Fibroblast of peridontal ligament (primary cell): ENCODE data around the gene PNPLA3.

Source experiments
- DNase-seq: peaks from one replicate; pipeline ENCODE4 v3.0.0-alpha.2; 2010; ENCODE audit errors: extremely low read depth

Gene PNPLA3

GRCh38 chr22:43923631-43924464 is at the start of gene PNPLA3:
PNPLA3 (plus strand) TSS chr22:43923805; CDS start chr22:43923912, 107 bp downstream.
- DNase-seq, result peak; percentile 77

GRCh38 chr22:43876866-43877509 is 46.6 kb upstream of the PNPLA3 start:
- DNase-seq, result no peak

- DNase-seq, result peak; percentile 36
These were observed 45.4 kb upstream of the PNPLA3 start for GRCh38 chr22:43878079-43878795.

GRCh38 chr22:43878831-43879550 is 44.6 kb upstream of the PNPLA3 start:
- no peak for DNase-seq

- DNase-seq, result no peak
These were observed 43.6 kb upstream of the PNPLA3 start for GRCh38 chr22:43879901-43880540.

GRCh38 chr22:43880541-43880991 is 43.0 kb upstream of the PNPLA3 start:
- no peak for DNase-seq

GRCh38 chr22:43881091-43882061 is 42.2 kb upstream of the PNPLA3 start:
- no peak for DNase-seq

- no peak for DNase-seq
These were observed 41.4 kb upstream of the PNPLA3 start for GRCh38 chr22:43882122-43882767.

- DNase-seq, result peak; percentile 55
These were observed 40.5 kb upstream of the PNPLA3 start for GRCh38 chr22:43883012-43883661.

GRCh38 chr22:43883719-43884415 is 39.7 kb upstream of the PNPLA3 start:
- DNase-seq, result no peak

GRCh38 chr22:43884600-43885318 is 38.8 kb upstream of the PNPLA3 start:
- DNase-seq, result peak; percentile 43

GRCh38 chr22:43885319-43885671 is 38.3 kb upstream of the PNPLA3 start:
- DNase-seq, result no peak

GRCh38 chr22:43885786-43886185 is 37.8 kb upstream of the PNPLA3 start:
- DNase-seq, result no peak

- no peak for DNase-seq
These were observed 37.4 kb upstream of the PNPLA3 start for GRCh38 chr22:43886231-43886630.

- DNase-seq, result no peak
These were observed 36.2 kb upstream of the PNPLA3 start for GRCh38 chr22:43887391-43887790.

GRCh38 chr22:43888740-43889139 is 34.9 kb upstream of the PNPLA3 start:
- DNase-seq, result no peak

GRCh38 chr22:43889201-43889859 is 34.3 kb upstream of the PNPLA3 start:
- no peak for DNase-seq
